ENCODE results near the gene SNRNP200. TPM values are rescaled to one million over a fixed set of nuclear protein-coding genes. Genes with fewer than 3 reads are reported as not detected.
A peak's percentile ranks its signal among the peaks of the same experiment; 100 is the strongest.

Gene SNRNP200
- total RNA-seq, 2 experiments from 2014 or later = 79.3 to 216 TPM

GRCh38 chr2:96225016-96225533 is 80.3 kb downstream of the SNRNP200 start:
- BruUV-seq (replicated peaks) = TSS peak; percentile 22
- Histone ChIP-seq H3K79me2 (ENCODE audit: insufficient read depth, low read depth, low read length) (no peaks in the 10 kb centered on the region; the same call in 1 of the 2 replicates), H2AFZ (ENCODE audit: low read length) (peak overlapping the region; percentile 28; the same call in 1 of the 2 replicates), H3K4me1 (ENCODE audit: insufficient read depth, low read length, poor library complexity, severe bottlenecking) (peaks cover 32% of the 10 kb centered on the region), H3K27ac (ENCODE audit: low read depth, low read length, poor library complexity, severe bottlenecking) (peak overlapping the region; percentile 89), H3K4me3 (ENCODE audit: low read depth, low read length, poor library complexity, severe bottlenecking) (peak overlapping the region; percentile 42), H4K20me1 (ENCODE audit: insufficient read depth, low read length) (no peaks in the 10 kb centered on the region), H3K9me2 (ENCODE audit: insufficient read depth, low read length) (no peaks in the 10 kb centered on the region), H3K36me3 (ENCODE audit: insufficient read depth, low read length) (no peaks in the 10 kb centered on the region; the same call in 1 of the 2 replicates), H3K9me3 (ENCODE audit: low read length) (no peaks in the 10 kb centered on the region), H3K4me2 (ENCODE audit: low read length) (peak overlapping the region; percentile 69)
- POLR2A ChIA-PET = interaction anchor here (0.5 to 2.0 kb wide), 8 partner anchors 9 to 525 kb away, joined by 3 to 20 read pairs (median 5); partner anchors contain the start of gene STARD7
- CTCF ChIA-PET (ENCODE audit: unreplicated experiment) = no interaction called here
- intact Hi-C loops (cut with micrococcal nuclease; ENCODE audit: unreplicated experiment) = no loop called here
- DNase-seq (ENCODE audit: low spot score) = peak; percentile 84
- TF ChIP-seq EZH2phosphoT487 (IDR thresholded peaks at IDR 0.05; ENCODE audit: borderline replicate concordance, low read depth, low read length) = no peak
- TF ChIP-seq CTCF (conservative IDR thresholded peaks at IDR 0.05; ENCODE audit: low read length) = no peak

Other genes with a start within 250 kb of the SNRNP200 start
- 0.06 TPM in 1 of 2 replicates, not detected in the other for gene ADRA2B, start 189.0 kb downstream of the SNRNP200 start, total RNA-seq (2014; rRNA removed; shearing (Covaris generic))
- 0.11 TPM in 1 of 2 replicates, not detected in the other for gene ADRA2B, start 189.0 kb downstream of the SNRNP200 start, total RNA-seq (2022)
- gene ASTL, start 167.0 kb downstream of the SNRNP200 start, total RNA-seq (2014; rRNA removed; shearing (Covaris generic)) = 0.46 TPM in 1 of 2 replicates, not detected in the other
- 0.49 TPM in 1 of 2 replicates, not detected in the other for gene ASTL, start 167.0 kb downstream of the SNRNP200 start, total RNA-seq (2022)
- gene DUSP2, start 160.1 kb downstream of the SNRNP200 start, total RNA-seq (2014; rRNA removed; shearing (Covaris generic)) = 94.7 and 110 TPM in 2 replicates
- 31.2 and 37.3 TPM in 2 replicates for gene DUSP2, start 160.1 kb downstream of the SNRNP200 start, total RNA-seq (2022)
- 208 and 239 TPM in 2 replicates for gene STARD7, start 96.7 kb downstream of the SNRNP200 start, total RNA-seq (2014; rRNA removed; shearing (Covaris generic))
- 186 and 206 TPM in 2 replicates for gene STARD7, start 96.7 kb downstream of the SNRNP200 start, total RNA-seq (2022)
- gene TMEM127, start 39.5 kb downstream of the SNRNP200 start, total RNA-seq (2014; rRNA removed; shearing (Covaris generic)) = 12.0 and 12.1 TPM in 2 replicates
- gene TMEM127, start 39.5 kb downstream of the SNRNP200 start, total RNA-seq (2022) = 20.4 and 21.1 TPM in 2 replicates
- gene CIAO1, start 39.3 kb downstream of the SNRNP200 start, total RNA-seq (2014; rRNA removed; shearing (Covaris generic)) = 89.8 and 128 TPM in 2 replicates
- 85.2 and 89.6 TPM in 2 replicates for gene CIAO1, start 39.3 kb downstream of the SNRNP200 start, total RNA-seq (2022)
- gene ITPRIPL1, start 19.8 kb upstream of the SNRNP200 start, total RNA-seq (2014; rRNA removed; shearing (Covaris generic)) = 13.5 and 15.5 TPM in 2 replicates
- 7.1 and 8.1 TPM in 2 replicates for gene ITPRIPL1, start 19.8 kb upstream of the SNRNP200 start, total RNA-seq (2022)
- gene NCAPH, start 30.2 kb upstream of the SNRNP200 start, total RNA-seq (2014; rRNA removed; shearing (Covaris generic)) = 94.7 and 108 TPM in 2 replicates
- 85.8 and 91.3 TPM in 2 replicates for gene NCAPH, start 30.2 kb upstream of the SNRNP200 start, total RNA-seq (2022)
- gene NEURL3, start 199.8 kb upstream of the SNRNP200 start, total RNA-seq (2014; rRNA removed; shearing (Covaris generic)) = not detected in 2 replicates
- not detected in 2 replicates for gene NEURL3, start 199.8 kb upstream of the SNRNP200 start, total RNA-seq (2022)
- gene ARID5A, start 231.2 kb upstream of the SNRNP200 start, total RNA-seq (2014; rRNA removed; shearing (Covaris generic)) = 4.4 and 6.0 TPM in 2 replicates
- 5.7 and 6.0 TPM in 2 replicates for gene ARID5A, start 231.2 kb upstream of the SNRNP200 start, total RNA-seq (2022)